Dendritic cell treated with granulocyte-macrophage colony-stimulating factor and Interleukin-4, amounts not matched to agents 40 ng/mL and 50 ng/mL, for 4 days (primary cell): ENCODE results near the gene E2F2.
A peak's percentile ranks its signal among the peaks of the same experiment; 100 is the strongest.
"Not testable (repeated sequence)": the region's sequence is repeated elsewhere in the genome, so short reads cannot be mapped to it uniquely, and the experiment has no call there.

Experiments
- H3K27ac Mint-ChIP-seq: one replicate; pipeline ENCODE4 v1.8.0; 2022; ENCODE audit warnings: mild to moderate bottlenecking, mixed read lengths
- H3K27me3 Mint-ChIP-seq: one replicate; pipeline ENCODE4 v1.8.0; 2022; ENCODE audit warnings: mild to moderate bottlenecking, mixed read lengths
- H3K36me3 Mint-ChIP-seq: one replicate; pipeline ENCODE4 v1.8.0; 2022; ENCODE audit warnings: low read depth, mixed read lengths
- H3K4me1 Mint-ChIP-seq: one replicate; pipeline ENCODE4 v1.8.0; 2022; ENCODE audit warnings: low read depth, mixed read lengths
- H3K4me3 Mint-ChIP-seq: one replicate; pipeline ENCODE4 v1.8.0; 2022; ENCODE audit warnings: mild to moderate bottlenecking, moderate library complexity, mixed read lengths
- H3K9me3 Mint-ChIP-seq: one replicate; pipeline ENCODE4 v1.8.0; 2022; ENCODE audit warnings: mixed read lengths
- intact Hi-C: fragments of 100-400 bp; cut with micrococcal nuclease; formaldehyde crosslinking; loops from one replicate; pipeline ENCODE4 v1.15.0; 2022

Gene E2F2

DNA sequence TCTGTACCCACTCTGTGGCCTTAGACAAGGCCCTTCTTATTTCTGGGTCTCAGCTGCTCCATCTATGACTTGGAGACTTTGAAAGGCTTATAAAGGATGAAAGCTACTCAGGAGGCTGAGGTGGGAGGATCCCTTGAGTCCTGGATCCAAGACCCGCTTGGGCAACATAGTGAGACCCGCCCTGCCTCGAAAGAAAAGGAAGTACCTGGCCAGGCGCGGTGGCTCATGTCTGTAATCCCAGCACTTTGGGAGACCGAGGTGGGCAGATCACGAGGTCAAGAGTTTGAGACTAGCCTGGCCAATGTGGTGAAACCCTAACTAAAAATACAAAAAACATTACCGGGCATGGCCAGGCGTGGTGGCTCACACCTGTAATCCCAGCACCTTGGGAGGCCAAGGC is 14.8 kb upstream of the E2F2 start:
- Mint-ChIP-seq H3K4me1 (no peaks in the 10 kb centered on the region), H3K4me3 (no peak overlapping the region), H3K36me3 (no peaks in the 10 kb centered on the region), H3K9me3 (no peaks in the 10 kb centered on the region), H3K27ac (no peak overlapping the region), H3K27me3 (peaks cover 35% of the 10 kb centered on the region)
- intact Hi-C loops, result no loop called here

DNA sequence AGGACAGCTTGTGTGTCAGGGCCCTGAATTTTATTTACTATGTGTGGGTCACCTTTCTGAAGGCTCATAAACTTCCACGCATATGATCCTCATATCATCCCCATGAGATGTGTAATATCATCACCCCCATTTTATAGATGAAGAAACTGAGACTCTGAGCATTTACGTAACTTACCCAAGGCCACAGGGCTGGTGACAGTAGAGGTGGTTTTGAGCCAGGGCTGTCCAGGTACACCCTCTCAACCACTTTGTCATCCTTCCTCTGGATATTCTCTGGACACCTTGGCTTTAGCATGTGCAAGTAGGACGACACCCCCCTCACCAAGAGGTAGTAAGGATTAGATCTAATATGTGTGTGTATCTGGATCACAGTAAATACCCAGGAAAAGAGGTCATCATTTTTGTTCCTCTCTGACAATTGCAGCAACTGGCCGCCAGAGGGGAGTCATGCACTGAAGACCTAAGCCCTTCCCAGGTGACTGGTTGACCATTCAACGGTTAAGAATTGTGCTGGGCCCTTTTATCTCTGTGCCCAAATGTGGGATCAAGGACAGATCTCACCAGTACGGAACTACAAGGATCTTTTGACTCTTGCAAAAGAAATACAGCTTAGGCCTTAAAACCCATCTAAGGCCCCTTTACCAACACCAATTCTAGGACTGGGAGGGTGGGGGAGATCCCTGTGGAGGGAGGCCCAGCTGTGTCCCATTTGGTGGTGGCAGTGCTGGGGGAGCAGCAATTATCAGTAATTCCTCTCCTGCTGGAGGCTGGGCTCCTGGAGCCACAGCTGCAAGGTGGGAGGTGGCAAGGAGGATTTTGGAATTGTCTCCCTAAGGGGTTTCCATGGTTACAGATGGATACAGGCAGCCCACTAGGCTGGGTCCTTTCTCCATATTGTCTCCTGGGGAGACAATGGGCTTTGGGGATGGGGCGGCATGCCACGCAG is 13.7 kb upstream of the E2F2 start:
- Mint-ChIP-seq H3K27ac (no peak overlapping the region), H3K4me3 (no peak overlapping the region), H3K27me3 (peaks cover 29% of the 10 kb centered on the region), H3K9me3 (no peaks in the 10 kb centered on the region), H3K4me1 (peaks cover 4% of the 10 kb centered on the region), H3K36me3 (no peaks in the 10 kb centered on the region)
- intact Hi-C loops, result loop anchor here (1.0 kb wide), 1 partner anchor 93 kb away; no protein-coding TSS in a partner anchor

DNA sequence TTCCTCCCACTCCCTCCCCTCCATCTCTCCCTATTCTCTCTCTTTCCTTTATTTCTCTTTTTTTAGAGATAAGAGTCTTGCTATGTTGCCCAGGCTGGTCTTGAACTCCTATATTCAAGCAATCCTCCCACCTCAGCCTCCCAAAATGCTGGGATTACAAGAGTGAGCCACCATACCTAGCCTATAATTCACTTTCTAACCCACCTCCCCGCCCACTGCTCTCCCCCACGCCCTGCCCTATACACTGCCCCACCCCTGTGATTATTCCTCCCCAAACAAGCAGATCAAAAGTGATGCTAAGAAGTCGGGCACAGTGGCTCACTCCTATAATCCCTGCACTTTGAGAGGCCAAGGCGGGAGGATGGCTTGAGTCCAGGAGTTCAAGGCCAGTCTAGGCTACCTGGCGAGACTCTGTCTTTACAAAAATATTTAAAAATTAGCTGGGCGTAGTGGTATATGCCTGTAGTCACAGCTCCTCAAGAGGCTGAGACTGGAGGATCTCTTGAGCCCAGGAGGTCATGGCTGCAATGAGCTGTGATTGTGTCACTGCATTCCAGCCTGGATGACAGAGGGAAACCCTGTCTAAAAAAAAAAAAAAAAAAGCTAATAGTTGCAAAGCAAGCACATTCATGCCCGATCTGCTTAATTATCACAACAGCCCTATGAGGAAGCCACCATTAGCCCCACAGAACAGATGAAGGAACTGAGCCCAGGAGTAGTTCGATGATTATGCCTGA is 12.8 kb upstream of the E2F2 start:
- Mint-ChIP-seq H3K27me3 (peaks cover 28% of the 10 kb centered on the region), H3K4me1 (peaks cover 8% of the 10 kb centered on the region), H3K4me3 (no peak overlapping the region), H3K36me3 (no peaks in the 10 kb centered on the region), H3K9me3 (no peaks in the 10 kb centered on the region), H3K27ac (no peak overlapping the region)
- intact Hi-C loops, result loop anchor here (1.0 kb wide), 1 partner anchor 93 kb away; no protein-coding TSS in a partner anchor

DNA sequence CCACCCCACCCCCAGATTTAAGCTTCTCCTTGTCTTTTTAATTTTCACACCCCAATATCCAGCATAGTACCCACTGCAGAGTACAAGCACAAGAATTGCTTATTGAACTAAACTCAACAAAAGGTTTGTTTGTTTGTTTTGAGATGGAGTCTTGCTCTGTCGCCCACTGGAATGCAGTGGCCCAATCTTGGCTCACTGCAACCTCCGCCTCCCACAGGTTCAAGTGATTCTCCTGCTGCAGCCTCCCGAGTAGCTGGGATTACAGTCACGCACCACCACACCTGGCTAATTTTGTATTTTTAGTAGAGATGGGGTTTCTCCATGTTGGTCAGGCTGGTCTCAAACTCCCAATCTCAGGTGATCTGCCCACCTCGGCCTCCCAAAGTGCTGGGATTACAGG is 11.9 kb upstream of the E2F2 start:
- H3K36me3 Mint-ChIP-seq, intact Hi-C loops, H3K9me3 Mint-ChIP-seq, H3K27ac Mint-ChIP-seq, H3K4me1 Mint-ChIP-seq, H3K4me3 Mint-ChIP-seq: not testable (repeated sequence)
- peaks cover 21% of the 10 kb centered on the region for H3K27me3 Mint-ChIP-seq

DNA sequence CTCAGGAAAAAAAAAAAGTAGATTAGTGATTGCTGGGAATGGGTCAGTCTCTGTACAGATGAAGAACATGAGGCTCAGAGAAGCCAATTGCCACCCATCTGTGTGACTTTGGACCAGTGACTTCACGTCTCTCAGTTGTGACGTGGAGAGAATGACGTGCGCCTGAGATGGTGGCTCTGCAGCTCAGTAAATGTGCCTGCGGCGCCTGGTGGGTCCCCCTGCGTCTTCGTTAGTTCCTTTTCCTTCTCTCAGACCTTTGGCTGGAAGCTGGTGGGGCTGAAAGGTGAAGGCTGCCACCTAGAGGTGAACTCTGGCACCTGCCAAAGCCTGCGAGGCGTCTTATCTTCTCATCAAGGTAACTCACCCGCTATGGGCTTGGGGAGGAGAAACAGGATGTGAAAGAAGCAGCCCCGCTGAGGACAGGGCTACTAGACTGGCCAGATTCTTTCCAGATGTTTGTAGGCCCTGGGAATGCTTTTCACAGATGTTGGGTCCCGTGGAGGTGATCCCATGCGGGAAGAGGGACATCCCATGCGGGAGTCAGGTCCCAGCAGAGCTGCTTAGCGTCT is 8.7 kb upstream of the E2F2 start:
- no peak overlapping the region for H3K4me3 Mint-ChIP-seq
- intact Hi-C loops, result loop anchor here (1.0 kb wide), 1 partner anchor 42 kb away; no protein-coding TSS in a partner anchor
- H3K27me3 Mint-ChIP-seq, result peaks cover 11% of the 10 kb centered on the region
- no peak overlapping the region for H3K27ac Mint-ChIP-seq
- peaks cover 31% of the 10 kb centered on the region for H3K4me1 Mint-ChIP-seq
- no peaks in the 10 kb centered on the region for H3K36me3 Mint-ChIP-seq
- no peaks in the 10 kb centered on the region for H3K9me3 Mint-ChIP-seq

DNA sequence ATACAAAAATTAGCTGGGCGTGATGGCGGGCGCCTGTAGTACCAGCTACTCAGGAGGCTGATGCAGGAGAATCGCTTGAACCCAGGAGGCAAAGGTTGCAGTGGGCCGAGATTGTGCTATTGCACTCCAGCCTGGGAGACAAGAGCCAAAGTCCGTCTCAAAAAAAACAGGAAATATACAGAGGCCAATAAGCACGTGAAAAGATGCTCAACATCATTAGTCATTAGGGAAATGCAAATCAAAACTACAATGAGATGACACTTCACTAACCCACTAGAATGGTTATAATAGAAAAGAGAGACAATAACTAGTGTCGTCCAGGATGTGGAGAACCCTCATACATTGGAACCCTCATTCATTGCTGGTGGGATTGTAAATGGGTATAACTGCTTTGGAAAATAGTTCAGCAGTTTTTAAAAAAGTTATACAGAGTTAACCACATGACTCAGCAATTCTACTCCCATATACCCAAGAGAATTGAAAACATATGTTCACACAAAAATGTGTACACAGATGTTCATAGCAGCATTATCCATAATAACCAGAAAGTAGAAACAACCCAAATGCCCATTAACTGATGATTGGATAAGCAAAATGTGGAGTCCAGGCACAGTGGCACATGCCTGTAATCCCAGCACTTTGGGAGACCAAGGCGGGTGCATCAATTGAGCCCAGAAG is 6.4 kb upstream of the E2F2 start:
- no peak overlapping the region for H3K4me3 Mint-ChIP-seq
- intact Hi-C loops, result no loop called here
- peaks cover 8% of the 10 kb centered on the region for H3K27me3 Mint-ChIP-seq
- H3K36me3 Mint-ChIP-seq, result no peaks in the 10 kb centered on the region
- H3K4me1 Mint-ChIP-seq, result peaks cover 53% of the 10 kb centered on the region
- H3K27ac Mint-ChIP-seq, result no peak overlapping the region
- H3K9me3 Mint-ChIP-seq, result no peaks in the 10 kb centered on the region

DNA sequence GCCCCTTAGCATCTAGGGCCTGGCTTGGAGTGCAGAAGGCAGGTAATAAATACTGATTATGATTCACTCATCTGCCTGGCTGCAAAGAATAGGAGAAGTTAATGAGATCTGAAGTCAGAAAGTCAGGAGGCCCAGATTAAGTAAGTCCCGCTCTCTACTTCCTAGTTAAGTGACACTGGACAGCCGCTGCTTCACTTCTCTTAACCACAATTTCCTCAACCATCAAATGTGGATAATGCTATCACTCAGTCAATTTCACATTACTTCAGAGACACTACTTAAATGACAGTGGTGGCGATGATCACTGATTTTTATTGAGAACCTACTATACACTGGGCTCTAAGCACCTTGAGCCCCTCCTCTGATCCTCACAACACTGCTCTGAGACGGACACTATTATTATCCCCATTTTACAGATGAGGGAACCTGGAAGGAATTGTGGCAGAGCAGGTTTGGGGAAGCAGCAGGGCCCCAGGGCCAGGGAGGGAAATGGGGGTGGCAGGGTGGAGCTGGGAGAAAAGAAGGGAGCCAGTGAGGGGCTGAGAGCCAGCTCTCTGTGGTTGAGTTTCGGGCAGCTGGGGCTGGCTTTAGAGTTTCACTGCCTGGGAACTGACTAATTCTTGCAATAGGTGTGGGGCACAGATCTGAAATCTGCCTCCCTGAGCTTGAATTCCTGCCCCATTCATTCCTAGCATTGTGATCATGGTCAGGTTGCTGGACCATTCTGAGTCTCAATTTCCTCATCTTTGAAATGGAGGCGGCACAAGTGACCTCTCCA is 2.4 kb upstream of the E2F2 start:
- H3K4me3 Mint-ChIP-seq, result peak overlapping the region; percentile 28

DNA sequence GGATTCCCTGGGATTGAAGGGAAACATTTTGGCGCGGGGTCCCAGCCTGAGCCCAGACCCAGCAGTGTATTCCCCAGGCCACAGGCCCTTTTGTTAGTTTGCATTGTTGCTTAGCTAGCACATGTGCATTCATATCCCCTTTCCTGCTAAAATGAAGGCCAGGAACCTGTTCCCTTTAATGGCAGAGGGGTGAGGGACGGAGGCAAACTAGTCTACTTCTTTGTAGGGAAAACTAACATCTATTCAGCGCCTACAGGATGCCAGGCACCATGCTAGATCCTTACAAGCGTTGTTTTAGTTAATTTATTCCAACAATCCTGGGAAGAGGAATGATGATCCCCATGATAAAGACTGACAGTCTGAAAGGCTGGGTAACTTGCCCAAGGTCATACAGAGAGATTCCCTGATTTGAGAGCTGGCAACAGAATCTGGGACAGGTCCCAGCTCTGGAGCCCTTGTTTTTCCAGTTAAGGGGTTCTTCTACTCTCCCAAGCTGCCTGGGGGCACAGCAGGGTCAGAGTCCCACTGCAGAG is 595 bp upstream of the E2F2 start:
- peaks cover 88% of the 10 kb centered on the region for H3K4me1 Mint-ChIP-seq
- H3K4me3 Mint-ChIP-seq, result peak overlapping the region; percentile 90
- no peaks in the 10 kb centered on the region for H3K9me3 Mint-ChIP-seq
- intact Hi-C loops, result no loop called here
- peak overlapping the region; percentile 97 for H3K27ac Mint-ChIP-seq
- H3K36me3 Mint-ChIP-seq, result peaks cover 6% of the 10 kb centered on the region
- H3K27me3 Mint-ChIP-seq, result no peaks in the 10 kb centered on the region

More for the DNA sequence above, 2.4 kb upstream of the E2F2 start:
- peaks cover 6% of the 10 kb centered on the region for H3K36me3 Mint-ChIP-seq
- H3K27ac Mint-ChIP-seq, result peak overlapping the region; percentile 97
- peaks cover 82% of the 10 kb centered on the region for H3K4me1 Mint-ChIP-seq
- intact Hi-C loops, result no loop called here
- H3K27me3 Mint-ChIP-seq, result no peaks in the 10 kb centered on the region
- H3K9me3 Mint-ChIP-seq, result no peaks in the 10 kb centered on the region

DNA sequence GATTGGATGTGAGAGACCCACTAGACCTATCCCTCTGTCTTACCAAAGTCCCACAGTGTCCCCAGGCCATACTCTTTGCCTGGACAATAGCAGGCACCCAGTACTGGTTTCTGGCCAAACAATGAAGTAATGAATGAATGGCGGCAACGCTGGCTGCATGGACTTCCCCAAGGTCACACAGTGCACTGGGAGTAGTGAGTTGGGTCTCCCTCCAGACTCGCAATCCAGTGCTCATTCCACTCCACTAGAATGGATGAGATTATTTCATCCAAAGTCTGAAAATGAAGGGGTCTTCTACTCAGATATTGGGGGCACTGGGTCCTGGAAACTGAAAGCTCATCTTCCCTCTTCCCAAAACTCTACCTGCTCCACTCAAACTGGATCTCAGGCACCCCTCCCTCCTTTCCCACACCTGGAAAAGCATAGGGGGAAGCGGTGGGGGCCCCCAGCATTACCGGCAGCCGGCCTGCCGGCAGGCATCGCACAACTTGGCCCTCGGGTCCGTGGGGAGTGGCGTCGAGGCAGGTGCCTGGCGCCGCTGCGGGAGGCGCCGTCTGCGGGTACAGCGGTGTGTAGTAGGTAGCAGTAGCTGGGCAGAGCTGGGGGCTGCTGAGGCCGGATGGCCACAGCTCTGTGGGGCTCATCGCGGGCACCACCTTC is 816 bp downstream of the E2F2 start:
- peak overlapping the region; percentile 97 for H3K27ac Mint-ChIP-seq

DNA sequence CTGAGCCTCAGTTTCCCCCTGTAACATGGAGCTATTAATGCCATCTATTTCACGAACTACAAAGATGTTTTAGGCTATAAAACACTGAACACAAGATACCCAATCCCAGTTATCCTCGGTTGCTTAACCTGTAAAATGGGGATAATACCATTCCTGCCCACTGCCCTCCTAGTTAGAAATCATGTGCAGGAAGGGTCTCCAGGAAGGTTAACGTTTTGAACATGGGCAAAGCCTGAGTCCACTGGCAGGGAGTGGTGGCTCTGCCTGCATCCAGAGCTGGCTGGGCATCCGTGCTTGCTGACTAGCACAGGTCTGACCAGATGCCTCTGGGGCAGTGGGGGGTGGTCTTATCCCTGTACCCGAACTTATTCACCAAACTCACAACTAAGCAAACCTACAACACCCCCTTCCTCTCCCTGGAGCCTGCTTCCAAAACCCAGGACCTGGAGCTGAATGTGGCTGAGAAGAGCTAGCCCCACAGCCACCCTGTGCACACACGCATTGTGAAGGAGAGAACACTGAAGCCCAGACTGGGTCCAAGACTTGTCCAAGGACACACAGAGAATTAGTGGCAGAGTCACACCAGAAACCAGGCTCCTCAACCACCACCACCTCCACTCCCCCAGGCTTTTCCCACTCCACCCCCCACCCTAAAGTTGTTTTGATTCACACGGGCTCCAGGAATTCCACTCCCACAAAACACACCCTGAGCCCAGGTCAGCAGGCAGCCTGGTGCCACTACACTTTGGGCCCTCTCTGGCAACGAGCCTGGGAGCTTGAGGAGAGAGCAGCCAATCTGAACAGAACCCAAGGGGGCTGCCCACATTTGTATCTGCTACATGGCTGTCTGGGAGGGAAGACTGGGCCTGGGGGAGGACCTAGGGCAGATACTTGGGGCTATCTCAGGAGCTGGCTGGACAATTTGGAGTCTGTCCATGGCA is 1.6 kb downstream of the E2F2 start:
- H3K27me3 Mint-ChIP-seq, result no peaks in the 10 kb centered on the region
- no peaks in the 10 kb centered on the region for H3K9me3 Mint-ChIP-seq
- H3K36me3 Mint-ChIP-seq, result peaks cover 6% of the 10 kb centered on the region
- H3K27ac Mint-ChIP-seq, result peak overlapping the region; percentile 97
- peak overlapping the region; percentile 90 for H3K4me3 Mint-ChIP-seq
- intact Hi-C loops, result no loop called here
- H3K4me1 Mint-ChIP-seq, result peaks cover 95% of the 10 kb centered on the region

More for the DNA sequence above, 816 bp downstream of the E2F2 start:
- Mint-ChIP-seq H3K27me3 (no peaks in the 10 kb centered on the region), H3K4me3 (peak overlapping the region; percentile 90), H3K4me1 (peaks cover 93% of the 10 kb centered on the region), H3K9me3 (no peaks in the 10 kb centered on the region), H3K36me3 (peaks cover 6% of the 10 kb centered on the region)
- intact Hi-C loops, result no loop called here

DNA sequence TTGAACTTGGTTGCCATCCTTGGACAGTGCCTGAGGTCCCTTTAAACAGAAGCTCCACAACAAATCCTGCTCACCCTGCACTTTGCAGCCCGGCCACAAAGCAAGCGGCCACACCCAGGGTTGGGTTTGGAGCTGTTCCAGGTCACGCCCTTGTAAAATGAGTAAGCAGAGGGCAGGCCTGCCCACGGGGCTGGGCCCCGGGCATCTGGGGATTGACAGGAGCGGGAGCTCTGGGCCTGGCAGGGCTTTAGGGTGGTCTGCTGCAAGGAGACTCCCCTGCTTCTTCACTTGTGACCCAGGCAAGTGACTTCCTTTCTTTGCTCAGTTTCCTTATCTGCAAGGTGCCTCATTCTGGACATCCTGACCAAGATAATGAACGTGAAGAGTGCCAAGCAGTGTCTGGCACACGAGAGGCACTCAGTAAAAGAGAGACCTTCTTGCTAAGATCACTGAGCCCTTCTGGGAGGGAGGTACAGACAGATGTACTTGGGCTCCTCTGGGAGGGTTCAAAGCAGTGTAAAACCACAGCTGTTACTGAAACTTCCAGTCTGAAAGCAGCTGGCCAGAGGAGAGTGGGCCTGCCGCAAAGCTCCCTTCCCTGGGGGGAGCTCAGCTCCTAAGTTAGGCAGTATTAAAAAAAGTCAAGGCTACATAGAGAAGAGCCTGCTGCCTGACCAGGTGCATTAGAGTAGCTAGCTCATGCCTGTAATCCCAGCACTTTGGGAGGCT is 2.6 kb downstream of the E2F2 start:
- H3K4me3 Mint-ChIP-seq, result peak overlapping the region; percentile 90
- H3K36me3 Mint-ChIP-seq, result peaks cover 6% of the 10 kb centered on the region
- H3K4me1 Mint-ChIP-seq, result peaks cover 86% of the 10 kb centered on the region
- H3K27ac Mint-ChIP-seq, result peak overlapping the region; percentile 97
- no peaks in the 10 kb centered on the region for H3K9me3 Mint-ChIP-seq
- intact Hi-C loops, result no loop called here
- no peaks in the 10 kb centered on the region for H3K27me3 Mint-ChIP-seq
